HG02973 (cell line): Measurements from ENCODE around the gene WDR11.
"Not testable (repeated sequence)": the region's sequence is repeated elsewhere in the genome, so short reads cannot be mapped to it uniquely, and the experiment has no call there.

Source experiments
- ATAC-seq: cut with Tn5 transposase; IDR thresholded peaks from one replicate; pipeline ENCODE4 v1.9.1; 2021; ENCODE audit warnings: moderate library complexity; ENCODE audit not compliant: unreplicated experiment

Gene WDR11

GRCh38 chr10:120838941-120839340, 12.2 kb upstream of the WDR11 start:
- ATAC-seq, result no peak

GRCh38 chr10:120841522-120842189, 9.5 kb upstream of the WDR11 start:
- no peak for ATAC-seq

GRCh38 chr10:120854388-120854787, 3.2 kb downstream of the WDR11 start:
- no peak for ATAC-seq

GRCh38 chr10:120861178-120861855, 10.2 kb downstream of the WDR11 start:
- no peak for ATAC-seq

GRCh38 chr10:120873741-120874140, 22.6 kb downstream of the WDR11 start:
- ATAC-seq, result no peak

- ATAC-seq, result no peak
Observed at GRCh38 chr10:120883071-120883470, 31.9 kb downstream of the WDR11 start.

- no peak for ATAC-seq
Observed at GRCh38 chr10:120887482-120887881, 36.3 kb downstream of the WDR11 start.

- ATAC-seq, result no peak
Observed at GRCh38 chr10:120891365-120891764, 40.2 kb downstream of the WDR11 start.

- no peak for ATAC-seq
Observed at GRCh38 chr10:120894556-120894955, 43.4 kb downstream of the WDR11 start.

- ATAC-seq, result no peak
Observed at GRCh38 chr10:120897343-120897742, 46.2 kb downstream of the WDR11 start.

GRCh38 chr10:120905268-120905667, 54.1 kb downstream of the WDR11 start:
- no peak for ATAC-seq

GRCh38 chr10:120917521-120918250, 66.5 kb downstream of the WDR11 start:
- no peak for ATAC-seq

- ATAC-seq, result not testable (repeated sequence)
Observed at GRCh38 chr10:120923886-120924285, 72.7 kb downstream of the WDR11 start.

- no peak for ATAC-seq
Observed at GRCh38 chr10:120926611-120927010, 75.4 kb downstream of the WDR11 start.

GRCh38 chr10:120927352-120927751, 76.2 kb downstream of the WDR11 start:
- ATAC-seq, result no peak

GRCh38 chr10:120929166-120929565, 78.0 kb downstream of the WDR11 start:
- ATAC-seq, result no peak

- no peak for ATAC-seq
Observed at GRCh38 chr10:120931423-120931822, 80.3 kb downstream of the WDR11 start.

GRCh38 chr10:120931999-120932398, 80.8 kb downstream of the WDR11 start:
- no peak for ATAC-seq

GRCh38 chr10:120938822-120939221, 87.7 kb downstream of the WDR11 start:
- ATAC-seq, result no peak

GRCh38 chr10:120940299-120940900, 89.2 kb downstream of the WDR11 start:
- ATAC-seq, result no peak

GRCh38 chr10:120941501-120941900, 90.3 kb downstream of the WDR11 start:
- no peak for ATAC-seq
